ENCODE measurements around the gene ZNF543. TPM values are rescaled to one million over a fixed set of nuclear protein-coding genes. Genes with fewer than 3 reads are reported as not detected.

Gene ZNF543
- total RNA-seq, 1 experiment from 2014 or later, result 10.6 TPM

DNA sequence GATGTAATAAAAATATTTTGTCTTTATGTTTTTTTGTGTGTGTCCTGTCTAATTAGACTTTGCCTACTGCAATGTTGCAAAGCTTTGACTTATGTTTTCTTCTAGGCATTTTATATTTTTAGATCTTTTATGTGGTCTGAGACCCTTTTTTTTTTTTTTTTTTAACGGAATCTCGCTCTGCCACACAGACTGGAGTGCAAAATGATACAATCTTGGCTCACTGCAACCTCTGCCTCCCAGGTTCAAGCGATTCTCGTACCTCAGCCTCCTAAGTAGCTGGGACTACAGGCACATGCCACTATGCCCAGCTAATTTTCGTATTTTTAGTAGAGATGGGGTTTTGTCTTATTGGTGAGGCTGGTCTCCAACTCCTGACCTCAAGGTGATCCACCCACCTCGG lies 22.3 kb downstream of the ZNF543 start:
- H3K4me3 ChIP-seq (ENCODE audit: low read depth, low read length, poor library complexity, severe bottlenecking), result no peak overlapping the region
- H3K9me3 ChIP-seq (ENCODE audit: low read depth, low read length, poor library complexity, severe bottlenecking), result no peaks in the 10 kb centered on the region
- CTCF ChIA-PET, result no interaction called here
- no TSS peak for BruUV-seq (replicated peaks)
- POLR2A ChIA-PET (ENCODE audit: low non-redundant PET), result no interaction called here
- H3K36me3 ChIP-seq (ENCODE audit: insufficient read depth, low read length, poor library complexity, severe bottlenecking), result no peaks in the 10 kb centered on the region
- H3K4me1 ChIP-seq (ENCODE audit: insufficient read depth, low read length, poor library complexity, severe bottlenecking), result no peaks in the 10 kb centered on the region
- intact Hi-C loops (cut with micrococcal nuclease; ENCODE audit: unreplicated experiment), result no loop called here
- peaks cover 25% of the 10 kb centered on the region for H3K27me3 ChIP-seq (replicated peaks; ENCODE audit: insufficient read depth, low read depth, low read length, poor library complexity)
- no peak for TF ChIP-seq EZH2 (IDR thresholded peaks at IDR 0.05; ENCODE audit: borderline replicate concordance, low read depth, low read length, poor library complexity, severe bottlenecking)
- TF ChIP-seq, protein P1, sequence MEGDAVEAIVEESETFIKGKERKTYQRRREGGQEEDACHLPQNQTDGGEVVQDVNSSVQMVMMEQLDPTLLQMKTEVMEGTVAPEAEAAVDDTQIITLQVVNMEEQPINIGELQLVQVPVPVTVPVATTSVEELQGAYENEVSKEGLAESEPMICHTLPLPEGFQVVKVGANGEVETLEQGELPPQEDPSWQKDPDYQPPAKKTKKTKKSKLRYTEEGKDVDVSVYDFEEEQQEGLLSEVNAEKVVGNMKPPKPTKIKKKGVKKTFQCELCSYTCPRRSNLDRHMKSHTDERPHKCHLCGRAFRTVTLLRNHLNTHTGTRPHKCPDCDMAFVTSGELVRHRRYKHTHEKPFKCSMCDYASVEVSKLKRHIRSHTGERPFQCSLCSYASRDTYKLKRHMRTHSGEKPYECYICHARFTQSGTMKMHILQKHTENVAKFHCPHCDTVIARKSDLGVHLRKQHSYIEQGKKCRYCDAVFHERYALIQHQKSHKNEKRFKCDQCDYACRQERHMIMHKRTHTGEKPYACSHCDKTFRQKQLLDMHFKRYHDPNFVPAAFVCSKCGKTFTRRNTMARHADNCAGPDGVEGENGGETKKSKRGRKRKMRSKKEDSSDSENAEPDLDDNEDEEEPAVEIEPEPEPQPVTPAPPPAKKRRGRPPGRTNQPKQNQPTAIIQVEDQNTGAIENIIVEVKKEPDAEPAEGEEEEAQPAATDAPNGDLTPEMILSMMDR (conservative IDR thresholded peaks at IDR 0.05; ENCODE audit: low read depth, low read length), result no peak
- DNase-seq (ENCODE audit: low spot score), result no peak
- H3K27ac ChIP-seq (ENCODE audit: low read depth, low read length, poor library complexity, severe bottlenecking), result no peak overlapping the region

DNA sequence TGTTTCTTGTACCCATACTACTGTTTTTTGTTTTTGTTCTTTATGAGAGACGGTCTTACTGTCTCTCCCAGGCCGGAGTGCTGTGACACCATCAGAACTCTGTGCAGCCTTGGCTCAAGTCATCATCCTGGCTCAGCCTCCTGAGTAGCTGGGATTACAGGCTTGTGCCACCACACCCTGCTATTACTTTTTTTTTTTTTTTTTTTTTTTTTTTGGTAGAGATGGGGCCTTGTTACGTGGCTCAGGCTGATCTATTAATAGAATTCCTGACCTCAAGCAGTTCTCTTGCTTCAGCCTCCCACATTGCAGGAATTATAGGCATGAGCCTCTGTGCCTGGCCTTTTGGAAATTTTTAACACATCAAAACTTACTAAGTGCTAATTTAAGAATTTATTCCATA lies 27.9 kb downstream of the ZNF543 start:
- CTCF ChIA-PET, result no interaction called here

DNA sequence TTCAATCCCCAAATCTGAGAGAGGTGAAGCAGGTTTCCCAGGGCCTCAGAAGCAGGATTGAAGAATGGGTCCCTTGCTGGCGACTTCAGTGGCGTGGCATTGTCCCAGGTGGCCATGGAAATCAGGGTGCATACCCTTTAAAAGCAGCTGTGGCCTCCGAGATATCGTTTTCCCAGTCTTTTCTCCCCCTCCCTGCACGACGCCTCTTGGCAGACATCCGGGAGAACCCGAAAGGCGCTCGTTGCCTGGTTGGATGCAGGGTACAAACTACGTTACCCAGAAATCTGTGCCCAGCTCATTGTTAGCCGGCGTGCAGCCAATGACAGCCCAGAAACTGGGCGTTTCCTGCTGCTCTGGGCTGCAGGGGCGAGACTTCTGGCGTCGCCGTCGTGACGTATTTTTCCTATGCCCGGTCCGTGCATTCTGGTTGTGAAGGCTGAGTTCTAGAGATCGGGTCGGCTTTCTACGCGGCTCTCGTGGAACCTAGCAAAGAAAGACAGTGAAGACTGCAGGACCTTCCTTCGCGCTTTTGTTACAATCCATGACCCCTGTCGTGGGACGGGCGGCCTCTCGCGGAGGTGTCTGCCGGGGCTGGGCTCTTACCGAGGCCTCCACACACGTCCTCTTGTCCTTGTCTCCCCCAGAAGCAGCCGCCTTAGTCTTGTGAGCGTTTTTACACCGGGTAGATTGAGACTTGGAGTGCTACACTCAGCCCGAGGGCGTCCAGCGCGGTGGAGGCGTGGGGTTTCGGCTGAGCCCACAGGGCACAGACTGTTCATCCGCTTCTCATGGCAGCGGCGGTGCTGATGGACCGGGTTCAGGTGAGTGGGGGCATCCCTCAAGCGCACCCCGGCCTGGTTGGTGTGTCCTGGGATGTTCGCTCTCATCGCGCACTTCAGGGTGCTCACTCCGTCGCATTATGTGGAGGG lies 30.9 kb downstream of the ZNF543 start, which contains the start of gene ZNF304:
TSS of gene ZNF304 (plus strand) at position 395 of the 929 bp plus-strand sequence. CDS start at position 789, 394 bp downstream.
- Histone ChIP-seq H3K4me3 (ENCODE audit: low read depth, low read length, poor library complexity, severe bottlenecking) (peak within 1 kb of the TSS; percentile 94), H3K27ac (ENCODE audit: low read depth, low read length, poor library complexity, severe bottlenecking) (peak within 1 kb of the TSS; percentile 80), H3K4me1 (ENCODE audit: insufficient read depth, low read length, poor library complexity, severe bottlenecking) (peaks cover 6% of the 10 kb centered on the region), H3K9me3 (ENCODE audit: low read depth, low read length, poor library complexity, severe bottlenecking) (no peaks in the 10 kb centered on the region), H3K36me3 (ENCODE audit: insufficient read depth, low read length, poor library complexity, severe bottlenecking) (peaks cover 20% of the 10 kb centered on the region), H3K27me3 (replicated peaks; ENCODE audit: insufficient read depth, low read depth, low read length, poor library complexity) (no peaks in the 10 kb centered on the region)
- CTCF ChIA-PET, result no interaction called here
- intact Hi-C loops (cut with micrococcal nuclease; ENCODE audit: unreplicated experiment), result no loop called here
- POLR2A ChIA-PET (ENCODE audit: low non-redundant PET), result interaction anchor here (0.5 to 0.7 kb wide), 3 partner anchors 30 to 1228 kb away, joined by 3 to 4 read pairs (median 3); partner anchors contain the start of gene ZNF606
- TF ChIP-seq, protein P1 (conservative IDR thresholded peaks at IDR 0.05; ENCODE audit: low read depth, low read length), result no peak
- no TSS peak for BruUV-seq (replicated peaks)
- DNase-seq (ENCODE audit: low spot score), result peak; percentile 98

More for the DNA sequence above, 27.9 kb downstream of the ZNF543 start:
- no TSS peak for BruUV-seq (replicated peaks)
- POLR2A ChIA-PET (ENCODE audit: low non-redundant PET), result no interaction called here
- H3K27ac ChIP-seq (ENCODE audit: low read depth, low read length, poor library complexity, severe bottlenecking), result no peak overlapping the region
- no peak for TF ChIP-seq EZH2 (IDR thresholded peaks at IDR 0.05; ENCODE audit: borderline replicate concordance, low read depth, low read length, poor library complexity, severe bottlenecking)
- TF ChIP-seq, protein P1 (conservative IDR thresholded peaks at IDR 0.05; ENCODE audit: low read depth, low read length), result no peak
- no peaks in the 10 kb centered on the region for H3K9me3 ChIP-seq (ENCODE audit: low read depth, low read length, poor library complexity, severe bottlenecking)
- DNase-seq (ENCODE audit: low spot score), result no peak
- peaks cover 6% of the 10 kb centered on the region for H3K4me1 ChIP-seq (ENCODE audit: insufficient read depth, low read length, poor library complexity, severe bottlenecking)
- intact Hi-C loops (cut with micrococcal nuclease; ENCODE audit: unreplicated experiment), result no loop called here
- H3K27me3 ChIP-seq (replicated peaks; ENCODE audit: insufficient read depth, low read depth, low read length, poor library complexity), result peaks cover 16% of the 10 kb centered on the region
- H3K36me3 ChIP-seq (ENCODE audit: insufficient read depth, low read length, poor library complexity, severe bottlenecking), result no peaks in the 10 kb centered on the region
- no peak overlapping the region for H3K4me3 ChIP-seq (ENCODE audit: low read depth, low read length, poor library complexity, severe bottlenecking)

All from A673 (cell line).